Neural cell (in vitro differentiated cells): Measurements from ENCODE around the gene ADGRB3. TPM values are rescaled to one million over a fixed set of nuclear protein-coding genes. Genes with fewer than 3 reads are reported as not detected.

Source experiments
- H2AFZ ChIP-seq: fragments of 200-600, 300-800 bp; sonication (generic), shearing (Covaris generic); 2 replicates; pipeline ENCODE4 v1.6.0; 2014; ENCODE audit warnings: low read depth, mild to moderate bottlenecking, antibody characterized with exemption, low read length, moderate library complexity
- H3F3A ChIP-seq: fragments of 200-600 bp; shearing (Covaris generic); 2 replicates; pipeline ENCODE4 v1.6.1; 2016; ENCODE audit warnings: mild to moderate bottlenecking, moderate library complexity, mixed read lengths, antibody characterized with exemption, low read length; ENCODE audit not compliant: insufficient read depth, poor library complexity, severe bottlenecking
- H3K27ac ChIP-seq: fragments of 200-600, 300-800 bp; sonication (generic), shearing (Covaris generic); 2 replicates; pipeline ENCODE4 v1.5.1; 2014; ENCODE audit warnings: mild to moderate bottlenecking, low read length, moderate library complexity
- H3K27me3 ChIP-seq: fragments of 300-800, 200-600 bp; sonication (generic), shearing (Covaris generic); 2 replicates; pipeline ENCODE4 v1.6.0; 2014; ENCODE audit warnings: mild to moderate bottlenecking, low read depth, low read length, moderate library complexity; ENCODE audit not compliant: insufficient read depth
- H3K36me3 ChIP-seq: fragments of 300-800, 200-600 bp; sonication (generic), shearing (Covaris generic); 2 replicates; pipeline ENCODE4 v1.5.1; 2014; ENCODE audit warnings: mild to moderate bottlenecking, antibody characterized with exemption, low read length, moderate library complexity; ENCODE audit not compliant: insufficient read depth
- H3K4me2 ChIP-seq: fragments of 300-800, 200-600 bp; sonication (generic), shearing (Covaris generic); 2 replicates; pipeline ENCODE4 v1.6.0; 2014; ENCODE audit warnings: mild to moderate bottlenecking, low read length
- H3K4me3 ChIP-seq: fragments of 300-800, 200-600 bp; sonication (generic), shearing (Covaris generic); 2 replicates; pipeline ENCODE4 v1.5.1; 2014; ENCODE audit warnings: mild to moderate bottlenecking, low read length, moderate library complexity
- H3K79me2 ChIP-seq: fragments of 200-600 bp; shearing (Covaris generic); replicated peaks from 2 replicates; pipeline ENCODE4 v1.6.0; 2014; ENCODE audit warnings: mild to moderate bottlenecking, low read length, moderate library complexity; ENCODE audit not compliant: insufficient read depth
- H3K9ac ChIP-seq: fragments of 300-800, 200-600 bp; sonication (generic), shearing (Covaris generic); 2 replicates; pipeline ENCODE4 v1.6.1; 2016; ENCODE audit warnings: mild to moderate bottlenecking, low read length, mixed read lengths
- H3K9me2 ChIP-seq: fragments of 200-600 bp; shearing (Covaris generic); 2 replicates; pipeline ENCODE4 v1.6.1; 2016; ENCODE audit warnings: mild to moderate bottlenecking, low read length, mixed read lengths; ENCODE audit not compliant: insufficient read depth
- H3K9me3 ChIP-seq: fragments of 200-600, 300-800 bp; sonication (generic), shearing (Covaris generic); 2 replicates; pipeline ENCODE4 v1.6.1; 2016; ENCODE audit warnings: mild to moderate bottlenecking, mixed run types, low read length, moderate library complexity, mixed read lengths
- H4K20me1 ChIP-seq: fragments of 200-600 bp; shearing (Covaris generic); 2 replicates; pipeline ENCODE4 v1.6.1; 2016; ENCODE audit warnings: mild to moderate bottlenecking, mixed run types; ENCODE audit not compliant: insufficient read depth
- EP300 ChIP-seq: fragments of 450-650 bp; conservative IDR thresholded peaks from 2 replicates; pipeline ENCODE4 v1.6.1; 2014; ENCODE audit warnings: antibody characterized with exemption, mild to moderate bottlenecking, moderate library complexity; ENCODE audit not compliant: poor library complexity, severe bottlenecking
- EZH2 ChIP-seq: fragments of 200-600, 300-800 bp; shearing (Covaris generic), sonication (generic); IDR thresholded peaks from 2 replicates; pipeline ENCODE4 v1.6.1; 2014; ENCODE audit warnings: antibody characterized with exemption, low read length, borderline replicate concordance, mild to moderate bottlenecking; ENCODE audit not compliant: insufficient read depth, poor library complexity, severe bottlenecking
- MXI1 ChIP-seq: fragments of 450-650 bp; conservative IDR thresholded peaks from 2 replicates; pipeline ENCODE4 v1.6.1; 2014; ENCODE audit warnings: antibody characterized with exemption, mild to moderate bottlenecking; ENCODE audit not compliant: poor library complexity, severe bottlenecking
- POLR2AphosphoS5 ChIP-seq: IDR thresholded peaks from 2 replicates; pipeline ENCODE4 v1.6.1; 2012
- RAD21 ChIP-seq: fragments of 450-650 bp; conservative IDR thresholded peaks from 2 replicates; pipeline ENCODE4 v1.6.1; 2014; ENCODE audit warnings: antibody characterized with exemption, mild to moderate bottlenecking, moderate library complexity
- SMC3 ChIP-seq: fragments of 450-650 bp; conservative IDR thresholded peaks from 2 replicates; pipeline ENCODE4 v1.6.1; 2014; ENCODE audit warnings: antibody characterized with exemption, mild to moderate bottlenecking, moderate library complexity; ENCODE audit not compliant: poor library complexity
- TAF1 ChIP-seq: IDR thresholded peaks from 2 replicates; pipeline ENCODE4 v1.6.1; 2012; ENCODE audit warnings: low read depth
- polyA plus RNA-seq: library from polyadenylated mRNA; depleted of rRNA; stranded (reverse); fragments of >200 nt; gene quantifications from 2 replicates; pipeline ENCODE4 v1.2.3, GENCODE V29; 2014
- TF ChIP-seq, protein P1 (sequence below): IDR thresholded peaks from 2 replicates; pipeline ENCODE4 v1.6.1; 2012; ENCODE audit warnings: borderline replicate concordance
- TF ChIP-seq, protein P2 (sequence below): fragments of 450-650 bp; IDR thresholded peaks from 2 replicates; pipeline ENCODE4 v1.5.1; 2014; ENCODE audit warnings: antibody characterized with exemption, mild to moderate bottlenecking, moderate library complexity; ENCODE audit not compliant: poor library complexity, severe bottlenecking

ADGRB3 gene
- polyA plus RNA-seq, 1 donor from 2014 or later = 66.5 TPM

DNA sequence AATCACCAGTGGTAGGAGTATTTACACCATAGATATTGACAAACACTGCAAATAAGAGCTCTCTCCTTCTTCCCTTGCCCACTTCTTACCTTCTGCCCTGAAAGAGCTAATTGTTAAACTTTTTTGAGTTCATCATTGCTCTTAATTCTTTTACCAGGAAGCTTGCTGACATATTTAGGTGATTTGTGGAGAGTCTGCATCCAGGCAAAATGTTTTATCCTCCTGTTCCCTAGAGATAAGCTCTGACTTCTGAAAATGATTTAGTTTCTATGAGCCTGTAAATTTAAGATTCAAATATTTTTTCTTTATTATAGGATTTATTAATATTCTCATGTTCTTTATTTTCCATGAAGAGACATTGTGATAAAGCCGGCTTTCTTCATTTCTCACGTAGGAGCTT is 81.5 kb downstream of the ADGRB3 start:
- H3K9me3 ChIP-seq = no peaks in the 10 kb centered on the region
- no peak overlapping the region for H2AFZ ChIP-seq
- no peak overlapping the region for H3K4me3 ChIP-seq
- TF ChIP-seq POLR2AphosphoS5 = no peak
- TF ChIP-seq EP300 = no peak
- no peak for TF ChIP-seq TAF1
- no peak for TF ChIP-seq MXI1
- TF ChIP-seq, protein P1, sequence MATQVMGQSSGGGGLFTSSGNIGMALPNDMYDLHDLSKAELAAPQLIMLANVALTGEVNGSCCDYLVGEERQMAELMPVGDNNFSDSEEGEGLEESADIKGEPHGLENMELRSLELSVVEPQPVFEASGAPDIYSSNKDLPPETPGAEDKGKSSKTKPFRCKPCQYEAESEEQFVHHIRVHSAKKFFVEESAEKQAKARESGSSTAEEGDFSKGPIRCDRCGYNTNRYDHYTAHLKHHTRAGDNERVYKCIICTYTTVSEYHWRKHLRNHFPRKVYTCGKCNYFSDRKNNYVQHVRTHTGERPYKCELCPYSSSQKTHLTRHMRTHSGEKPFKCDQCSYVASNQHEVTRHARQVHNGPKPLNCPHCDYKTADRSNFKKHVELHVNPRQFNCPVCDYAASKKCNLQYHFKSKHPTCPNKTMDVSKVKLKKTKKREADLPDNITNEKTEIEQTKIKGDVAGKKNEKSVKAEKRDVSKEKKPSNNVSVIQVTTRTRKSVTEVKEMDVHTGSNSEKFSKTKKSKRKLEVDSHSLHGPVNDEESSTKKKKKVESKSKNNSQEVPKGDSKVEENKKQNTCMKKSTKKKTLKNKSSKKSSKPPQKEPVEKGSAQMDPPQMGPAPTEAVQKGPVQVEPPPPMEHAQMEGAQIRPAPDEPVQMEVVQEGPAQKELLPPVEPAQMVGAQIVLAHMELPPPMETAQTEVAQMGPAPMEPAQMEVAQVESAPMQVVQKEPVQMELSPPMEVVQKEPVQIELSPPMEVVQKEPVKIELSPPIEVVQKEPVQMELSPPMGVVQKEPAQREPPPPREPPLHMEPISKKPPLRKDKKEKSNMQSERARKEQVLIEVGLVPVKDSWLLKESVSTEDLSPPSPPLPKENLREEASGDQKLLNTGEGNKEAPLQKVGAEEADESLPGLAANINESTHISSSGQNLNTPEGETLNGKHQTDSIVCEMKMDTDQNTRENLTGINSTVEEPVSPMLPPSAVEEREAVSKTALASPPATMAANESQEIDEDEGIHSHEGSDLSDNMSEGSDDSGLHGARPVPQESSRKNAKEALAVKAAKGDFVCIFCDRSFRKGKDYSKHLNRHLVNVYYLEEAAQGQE = no peak
- no peak for TF ChIP-seq SMC3
- no peak for TF ChIP-seq EZH2
- TF ChIP-seq, protein P2, sequence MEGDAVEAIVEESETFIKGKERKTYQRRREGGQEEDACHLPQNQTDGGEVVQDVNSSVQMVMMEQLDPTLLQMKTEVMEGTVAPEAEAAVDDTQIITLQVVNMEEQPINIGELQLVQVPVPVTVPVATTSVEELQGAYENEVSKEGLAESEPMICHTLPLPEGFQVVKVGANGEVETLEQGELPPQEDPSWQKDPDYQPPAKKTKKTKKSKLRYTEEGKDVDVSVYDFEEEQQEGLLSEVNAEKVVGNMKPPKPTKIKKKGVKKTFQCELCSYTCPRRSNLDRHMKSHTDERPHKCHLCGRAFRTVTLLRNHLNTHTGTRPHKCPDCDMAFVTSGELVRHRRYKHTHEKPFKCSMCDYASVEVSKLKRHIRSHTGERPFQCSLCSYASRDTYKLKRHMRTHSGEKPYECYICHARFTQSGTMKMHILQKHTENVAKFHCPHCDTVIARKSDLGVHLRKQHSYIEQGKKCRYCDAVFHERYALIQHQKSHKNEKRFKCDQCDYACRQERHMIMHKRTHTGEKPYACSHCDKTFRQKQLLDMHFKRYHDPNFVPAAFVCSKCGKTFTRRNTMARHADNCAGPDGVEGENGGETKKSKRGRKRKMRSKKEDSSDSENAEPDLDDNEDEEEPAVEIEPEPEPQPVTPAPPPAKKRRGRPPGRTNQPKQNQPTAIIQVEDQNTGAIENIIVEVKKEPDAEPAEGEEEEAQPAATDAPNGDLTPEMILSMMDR = no peak
- TF ChIP-seq RAD21 = no peak
- no peak overlapping the region for H3K9ac ChIP-seq
- H3K36me3 ChIP-seq = no peaks in the 10 kb centered on the region
- H3K79me2 ChIP-seq = no peaks in the 10 kb centered on the region
- no peak overlapping the region for H3K4me2 ChIP-seq
- H3K27me3 ChIP-seq = no peaks in the 10 kb centered on the region
- H3K27ac ChIP-seq = no peak overlapping the region
- no peaks in the 10 kb centered on the region for H4K20me1 ChIP-seq
- H3F3A ChIP-seq = no peaks in the 10 kb centered on the region
- no peaks in the 10 kb centered on the region for H3K9me2 ChIP-seq

DNA sequence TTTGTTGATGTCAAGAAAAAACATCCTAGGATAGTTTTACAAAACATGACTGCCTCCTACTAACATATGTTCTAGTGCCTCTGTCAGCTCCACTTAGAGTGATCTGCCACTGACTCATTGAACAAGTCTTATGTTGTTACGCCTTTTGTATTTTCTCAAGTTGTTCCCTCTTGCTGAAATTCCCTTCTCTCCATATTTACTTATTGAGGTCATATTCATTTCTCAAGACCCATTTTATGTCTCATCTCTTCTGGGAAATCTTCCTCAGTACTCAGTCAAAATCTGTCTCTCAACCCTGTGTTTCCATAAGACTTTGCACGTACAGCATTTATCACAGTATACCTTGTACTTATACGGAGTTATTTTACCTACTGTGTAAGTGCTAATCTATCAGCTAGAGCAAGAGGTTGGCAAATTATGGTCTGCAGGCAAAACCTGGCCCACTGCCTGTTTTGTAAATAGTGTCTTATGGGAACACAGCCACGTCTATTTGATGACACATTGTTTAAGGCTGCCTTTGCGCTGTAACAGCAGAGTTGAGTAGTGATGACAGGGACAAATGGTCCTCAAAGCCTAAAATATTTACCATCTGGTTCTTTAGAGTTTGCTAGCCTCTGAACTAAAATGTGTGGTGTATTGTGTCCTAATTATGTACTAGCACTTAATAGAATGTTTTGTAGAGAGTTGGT is 83.4 kb downstream of the ADGRB3 start:
- Histone ChIP-seq H3K36me3 (no peaks in the 10 kb centered on the region), H3K27ac (no peak overlapping the region), H3K9me2 (no peaks in the 10 kb centered on the region), H3K27me3 (no peaks in the 10 kb centered on the region), H4K20me1 (no peaks in the 10 kb centered on the region), H3K4me2 (no peak overlapping the region), H2AFZ (no peak overlapping the region), H3K9ac (no peak overlapping the region), H3F3A (no peaks in the 10 kb centered on the region), H3K79me2 (no peaks in the 10 kb centered on the region), H3K4me3 (no peak overlapping the region), H3K9me3 (no peaks in the 10 kb centered on the region)
- peak; percentile 33 for TF ChIP-seq POLR2AphosphoS5
- TF ChIP-seq EZH2 = no peak
- TF ChIP-seq SMC3 = no peak
